Measurements from ENCODE around the gene UGT1A9. TPM values are rescaled to one million over a fixed set of nuclear protein-coding genes. Genes with fewer than 3 reads are reported as not detected.
"Not testable (repeated sequence)": the region's sequence is repeated elsewhere in the genome, so short reads cannot be mapped to it uniquely, and the experiment has no call there.

Gene UGT1A9
- polyA plus RNA-seq (2012; ENCODE audit: insufficient read length, low read depth): not detected

- TF ChIP-seq FOXP2 (optimal IDR thresholded peaks at IDR 0.05; ENCODE audit: borderline replicate concordance, extremely low read depth, extremely low read length, insufficient read depth) (no peak), SIN3A (IDR thresholded peaks at IDR 0.05; ENCODE audit: borderline replicate concordance, insufficient read depth, low read length) (no peak), POLR2AphosphoS5 (IDR thresholded peaks at IDR 0.05; ENCODE audit: low read depth, low read length) (no peak), TAF1 (IDR thresholded peaks at IDR 0.05; ENCODE audit: borderline replicate concordance, insufficient read depth, low read length) (no peak)
- TF ChIP-seq, protein P1, sequence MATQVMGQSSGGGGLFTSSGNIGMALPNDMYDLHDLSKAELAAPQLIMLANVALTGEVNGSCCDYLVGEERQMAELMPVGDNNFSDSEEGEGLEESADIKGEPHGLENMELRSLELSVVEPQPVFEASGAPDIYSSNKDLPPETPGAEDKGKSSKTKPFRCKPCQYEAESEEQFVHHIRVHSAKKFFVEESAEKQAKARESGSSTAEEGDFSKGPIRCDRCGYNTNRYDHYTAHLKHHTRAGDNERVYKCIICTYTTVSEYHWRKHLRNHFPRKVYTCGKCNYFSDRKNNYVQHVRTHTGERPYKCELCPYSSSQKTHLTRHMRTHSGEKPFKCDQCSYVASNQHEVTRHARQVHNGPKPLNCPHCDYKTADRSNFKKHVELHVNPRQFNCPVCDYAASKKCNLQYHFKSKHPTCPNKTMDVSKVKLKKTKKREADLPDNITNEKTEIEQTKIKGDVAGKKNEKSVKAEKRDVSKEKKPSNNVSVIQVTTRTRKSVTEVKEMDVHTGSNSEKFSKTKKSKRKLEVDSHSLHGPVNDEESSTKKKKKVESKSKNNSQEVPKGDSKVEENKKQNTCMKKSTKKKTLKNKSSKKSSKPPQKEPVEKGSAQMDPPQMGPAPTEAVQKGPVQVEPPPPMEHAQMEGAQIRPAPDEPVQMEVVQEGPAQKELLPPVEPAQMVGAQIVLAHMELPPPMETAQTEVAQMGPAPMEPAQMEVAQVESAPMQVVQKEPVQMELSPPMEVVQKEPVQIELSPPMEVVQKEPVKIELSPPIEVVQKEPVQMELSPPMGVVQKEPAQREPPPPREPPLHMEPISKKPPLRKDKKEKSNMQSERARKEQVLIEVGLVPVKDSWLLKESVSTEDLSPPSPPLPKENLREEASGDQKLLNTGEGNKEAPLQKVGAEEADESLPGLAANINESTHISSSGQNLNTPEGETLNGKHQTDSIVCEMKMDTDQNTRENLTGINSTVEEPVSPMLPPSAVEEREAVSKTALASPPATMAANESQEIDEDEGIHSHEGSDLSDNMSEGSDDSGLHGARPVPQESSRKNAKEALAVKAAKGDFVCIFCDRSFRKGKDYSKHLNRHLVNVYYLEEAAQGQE (IDR thresholded peaks at IDR 0.05; ENCODE audit: insufficient read depth in 1 of 2, low read depth in 2 of 2, low read length in 2 of 2): no peak
Observed at GRCh38 chr2:233671290-233672161, at the start of gene UGT1A9. Gene UGT1A9 (plus strand): TSS chr2:233671898. CDS start chr2:233671935, 37 bp downstream.

GRCh38 chr2:233627331-233628025 is 44.2 kb upstream of the UGT1A9 start:
- TF ChIP-seq POLR2AphosphoS5 (IDR thresholded peaks at IDR 0.05; ENCODE audit: low read depth, low read length) (no peak), TAF1 (IDR thresholded peaks at IDR 0.05; ENCODE audit: borderline replicate concordance, insufficient read depth, low read length) (no peak), FOXP2 (optimal IDR thresholded peaks at IDR 0.05; ENCODE audit: borderline replicate concordance, extremely low read depth, extremely low read length, insufficient read depth) (no peak), SIN3A (IDR thresholded peaks at IDR 0.05; ENCODE audit: borderline replicate concordance, insufficient read depth, low read length) (no peak)
- TF ChIP-seq, protein P1 (IDR thresholded peaks at IDR 0.05; ENCODE audit: insufficient read depth in 1 of 2, low read depth in 2 of 2, low read length in 2 of 2): no peak

DNA sequence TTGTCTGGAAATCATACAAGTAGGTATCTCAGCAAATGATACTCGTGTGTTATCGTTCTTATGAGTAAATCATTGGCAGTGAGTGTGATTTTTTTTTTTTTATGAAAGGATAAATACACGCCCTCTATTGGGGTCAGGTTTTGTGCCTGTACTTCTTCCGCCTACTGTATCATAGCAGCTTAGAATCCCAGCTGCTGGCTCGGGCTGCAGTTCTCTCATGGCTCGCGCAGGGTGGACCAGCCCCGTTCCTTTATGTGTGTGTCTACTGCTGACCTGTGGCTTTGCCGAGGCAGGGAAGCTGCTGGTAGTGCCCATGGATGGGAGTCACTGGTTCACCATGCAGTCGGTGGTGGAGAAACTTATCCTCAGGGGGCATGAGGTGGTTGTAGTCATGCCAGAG is 35.4 kb upstream of the UGT1A9 start, which contains the start of gene UGT1A10:
Gene UGT1A10, plus strand, starts transcription at position 143 of the 400 bp plus-strand sequence. Its CDS starts 75 bp downstream, at position 218.
- not testable (repeated sequence) for TF ChIP-seq TAF1 (IDR thresholded peaks at IDR 0.05; ENCODE audit: borderline replicate concordance, insufficient read depth, low read length); FOXP2 (optimal IDR thresholded peaks at IDR 0.05; ENCODE audit: borderline replicate concordance, extremely low read depth, extremely low read length, insufficient read depth); POLR2AphosphoS5 (IDR thresholded peaks at IDR 0.05; ENCODE audit: low read depth, low read length)

DNA sequence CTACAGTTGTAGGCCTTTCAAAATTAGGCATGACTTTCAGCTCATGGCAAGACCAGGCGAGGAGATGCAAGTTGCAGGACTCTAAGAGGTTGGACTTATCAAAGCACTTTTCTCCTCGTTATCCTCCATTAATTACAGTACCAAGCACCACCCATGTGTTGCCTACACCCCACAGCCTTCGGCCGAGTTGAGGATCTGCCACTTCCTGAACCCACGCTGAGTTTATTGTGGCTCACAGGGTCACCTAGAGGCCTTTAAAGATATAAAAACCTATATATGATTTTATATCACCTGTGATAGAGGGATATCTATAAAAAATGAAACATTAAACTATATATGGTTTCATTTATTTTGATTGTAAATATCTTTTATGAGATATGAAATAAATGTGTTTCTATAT is 32.9 kb upstream of the UGT1A9 start:
- TF ChIP-seq SIN3A (IDR thresholded peaks at IDR 0.05; ENCODE audit: borderline replicate concordance, insufficient read depth, low read length) (no peak), POLR2AphosphoS5 (IDR thresholded peaks at IDR 0.05; ENCODE audit: low read depth, low read length) (no peak), FOXP2 (optimal IDR thresholded peaks at IDR 0.05; ENCODE audit: borderline replicate concordance, extremely low read depth, extremely low read length, insufficient read depth) (no peak), TAF1 (IDR thresholded peaks at IDR 0.05; ENCODE audit: borderline replicate concordance, insufficient read depth, low read length) (no peak)
- TF ChIP-seq, protein P1 (IDR thresholded peaks at IDR 0.05; ENCODE audit: insufficient read depth in 1 of 2, low read depth in 2 of 2, low read length in 2 of 2): no peak

DNA sequence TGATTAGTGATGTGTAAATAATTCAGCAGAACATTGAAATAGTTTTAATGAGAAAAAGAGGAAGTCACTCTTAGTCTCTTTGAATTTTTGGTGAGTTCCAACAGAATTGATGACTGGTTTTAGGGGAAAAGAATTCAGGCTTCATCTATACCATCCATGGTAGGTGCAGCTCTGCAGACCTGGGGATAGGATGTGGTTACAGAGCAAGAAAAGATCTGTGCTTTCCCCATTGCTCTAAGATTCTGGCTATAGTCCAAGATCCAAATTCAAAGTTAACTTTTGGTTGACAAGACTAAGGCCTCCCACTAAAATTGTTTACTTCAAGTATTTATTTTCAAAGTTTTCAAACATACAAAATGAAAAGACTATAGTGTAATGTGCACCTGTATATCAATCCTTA is 31.8 kb upstream of the UGT1A9 start:
- no peak for TF ChIP-seq TAF1 (IDR thresholded peaks at IDR 0.05; ENCODE audit: borderline replicate concordance, insufficient read depth, low read length)
